GM21717 (cell line): ENCODE data around the gene FGL2.
A peak's percentile ranks its signal among the peaks of the same experiment; 100 is the strongest.
"Not testable (repeated sequence)": the region's sequence is repeated elsewhere in the genome, so short reads cannot be mapped to it uniquely, and the experiment has no call there.

Source experiments
- ATAC-seq: cut with Tn5 transposase; IDR thresholded peaks from one replicate; pipeline ENCODE4 v1.9.1; 2021; ENCODE audit warnings: mild to moderate bottlenecking, moderate library complexity; ENCODE audit not compliant: unreplicated experiment

The FGL2 gene

GRCh38 chr7:77199013-77199966, at the start of gene FGL2:
FGL2 (minus strand) TSS chr7:77199819; CDS start chr7:77199793, 26 bp downstream.
- ATAC-seq: no peak

DNA sequence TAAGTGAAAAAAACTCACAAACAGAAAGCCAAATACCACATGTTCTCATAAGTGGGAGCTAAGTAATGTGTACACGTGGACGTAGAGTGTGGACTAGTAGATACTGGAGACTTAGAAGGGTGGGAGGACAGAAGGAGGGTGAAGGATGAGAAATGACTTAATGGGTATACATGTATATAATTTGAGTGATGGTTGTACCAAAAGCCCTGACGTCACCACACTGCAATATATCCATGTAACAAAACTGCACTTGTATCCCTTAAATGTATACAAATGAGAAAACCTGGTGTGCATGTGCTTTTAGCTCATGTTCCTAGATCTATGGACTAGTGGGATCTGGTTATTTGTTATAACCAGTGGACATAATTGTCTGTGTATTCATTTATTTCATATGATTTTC, 48.5 kb upstream of the FGL2 start:
- ATAC-seq: no peak

- peak; percentile 74 for ATAC-seq
Observed at GRCh38 chr7:77247206-77247850, 47.7 kb upstream of the FGL2 start.

- no peak for ATAC-seq
Observed at GRCh38 chr7:77246026-77246640, 46.5 kb upstream of the FGL2 start.

- ATAC-seq: no peak
Observed at GRCh38 chr7:77245015-77245755, 45.6 kb upstream of the FGL2 start.

GRCh38 chr7:77244222-77244934, 44.8 kb upstream of the FGL2 start:
- ATAC-seq: no peak

DNA sequence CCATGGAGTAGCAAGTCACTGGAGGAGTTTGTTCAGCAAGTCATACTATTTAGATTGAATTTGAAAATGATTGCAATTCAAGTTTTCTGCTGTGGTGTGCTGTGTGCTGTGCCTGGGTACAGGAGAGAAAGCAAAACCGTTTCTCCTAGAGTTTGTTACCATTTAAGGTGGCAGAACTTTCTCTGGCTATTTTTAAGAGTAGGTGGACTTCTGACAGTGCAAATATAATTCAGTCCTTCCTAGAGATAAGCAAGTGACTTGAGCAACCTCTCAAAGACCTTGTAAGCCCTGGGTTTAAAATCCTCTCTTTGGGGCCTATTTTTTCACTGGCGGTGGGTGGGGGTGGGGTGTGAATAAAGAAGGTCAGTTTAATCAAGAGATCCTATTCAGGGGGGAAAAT, 42.9 kb upstream of the FGL2 start:
- ATAC-seq: no peak

- no peak for ATAC-seq
Observed at GRCh38 chr7:77242068-77242467, 42.4 kb upstream of the FGL2 start.

DNA sequence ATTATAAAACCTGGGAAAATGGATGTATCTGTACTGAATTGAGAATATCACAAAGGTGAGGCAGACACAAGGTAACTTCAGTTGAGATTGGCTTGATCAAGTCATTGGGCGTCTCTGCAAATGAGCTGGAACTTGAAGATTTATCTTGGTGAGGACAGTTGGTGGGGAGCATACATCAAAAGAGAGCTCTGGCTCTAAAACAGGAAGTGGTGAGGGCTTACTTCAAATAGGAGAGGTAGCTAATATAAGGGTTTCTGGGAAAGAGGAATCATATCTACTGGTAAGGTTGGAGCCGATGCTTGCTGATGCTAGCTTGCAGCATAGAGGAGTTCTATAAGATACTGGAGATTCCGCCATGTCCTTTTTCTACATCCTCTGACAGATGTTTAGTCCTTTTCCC, 39.9 kb upstream of the FGL2 start:
- no peak for ATAC-seq

GRCh38 chr7:77238703-77239136, 39.1 kb upstream of the FGL2 start:
- no peak for ATAC-seq

DNA sequence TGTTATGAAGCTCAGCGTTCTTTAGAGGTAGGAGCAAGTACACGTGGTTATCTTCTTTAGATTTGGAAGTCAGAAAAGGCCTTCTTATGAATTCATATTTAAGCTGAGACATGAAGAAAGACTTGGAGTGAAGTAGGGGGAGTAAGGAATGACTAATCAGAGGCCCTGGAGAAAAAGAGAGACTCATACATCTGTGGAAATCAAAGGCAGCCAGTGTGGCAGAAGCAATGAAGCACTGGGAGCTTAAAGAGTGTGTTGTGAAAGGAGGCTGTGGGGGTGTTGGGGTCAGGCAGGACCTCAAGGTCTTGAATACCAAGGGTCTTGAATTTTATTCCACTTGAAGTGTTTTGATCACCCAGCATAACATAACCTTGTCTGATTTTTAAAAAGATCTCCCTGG, 35.7 kb upstream of the FGL2 start:
- ATAC-seq: no peak

DNA sequence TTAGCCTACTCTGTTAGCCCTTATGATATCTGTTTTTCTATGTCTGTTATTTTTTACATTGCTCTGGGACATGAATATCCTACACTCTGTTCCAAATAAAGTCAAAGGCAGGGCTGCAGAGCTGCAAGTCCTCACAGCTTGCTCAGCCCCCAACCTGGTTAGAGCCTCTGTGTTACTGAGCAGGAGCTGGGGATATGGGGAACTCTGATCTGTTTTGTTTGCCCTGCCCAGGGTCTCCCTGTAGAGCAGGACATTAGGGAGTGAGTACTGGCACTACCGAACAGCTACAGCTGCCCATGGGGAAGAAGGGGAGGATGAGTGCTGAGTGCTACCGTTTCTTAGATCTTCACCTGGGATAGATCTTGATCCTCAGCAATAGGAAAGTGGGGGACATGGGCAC, 32.8 kb upstream of the FGL2 start:
- ATAC-seq: no peak

DNA sequence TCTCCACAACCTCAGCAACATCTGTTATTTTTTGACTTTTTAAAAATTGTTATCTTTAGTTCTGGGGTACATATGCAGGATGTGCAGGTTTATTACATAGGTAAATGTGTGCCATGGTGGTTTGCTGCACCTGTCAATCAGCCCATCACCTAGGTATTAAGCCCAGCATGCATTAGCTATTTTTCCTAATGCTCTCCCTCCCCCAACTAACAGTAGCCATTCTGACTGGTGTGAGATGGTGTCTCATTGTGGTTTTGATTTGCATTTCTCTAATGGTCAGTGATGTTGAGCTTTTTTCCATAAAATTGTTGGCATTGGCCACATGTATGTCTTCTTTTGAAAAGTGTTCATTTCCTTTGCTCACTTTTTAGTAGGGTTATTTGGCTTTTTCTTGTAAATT, 29.2 kb upstream of the FGL2 start:
- not testable (repeated sequence) for ATAC-seq

- no peak for ATAC-seq
Observed at GRCh38 chr7:77226357-77226839, 26.8 kb upstream of the FGL2 start.

- ATAC-seq: no peak
Observed at GRCh38 chr7:77223261-77223660, 23.6 kb upstream of the FGL2 start.

- no peak for ATAC-seq
Observed at GRCh38 chr7:77222819-77223218, 23.2 kb upstream of the FGL2 start.

- no peak for ATAC-seq
Observed at GRCh38 chr7:77222065-77222464, 22.4 kb upstream of the FGL2 start.

- ATAC-seq: not testable (repeated sequence)
Observed at GRCh38 chr7:77219701-77220331, 20.2 kb upstream of the FGL2 start.

DNA sequence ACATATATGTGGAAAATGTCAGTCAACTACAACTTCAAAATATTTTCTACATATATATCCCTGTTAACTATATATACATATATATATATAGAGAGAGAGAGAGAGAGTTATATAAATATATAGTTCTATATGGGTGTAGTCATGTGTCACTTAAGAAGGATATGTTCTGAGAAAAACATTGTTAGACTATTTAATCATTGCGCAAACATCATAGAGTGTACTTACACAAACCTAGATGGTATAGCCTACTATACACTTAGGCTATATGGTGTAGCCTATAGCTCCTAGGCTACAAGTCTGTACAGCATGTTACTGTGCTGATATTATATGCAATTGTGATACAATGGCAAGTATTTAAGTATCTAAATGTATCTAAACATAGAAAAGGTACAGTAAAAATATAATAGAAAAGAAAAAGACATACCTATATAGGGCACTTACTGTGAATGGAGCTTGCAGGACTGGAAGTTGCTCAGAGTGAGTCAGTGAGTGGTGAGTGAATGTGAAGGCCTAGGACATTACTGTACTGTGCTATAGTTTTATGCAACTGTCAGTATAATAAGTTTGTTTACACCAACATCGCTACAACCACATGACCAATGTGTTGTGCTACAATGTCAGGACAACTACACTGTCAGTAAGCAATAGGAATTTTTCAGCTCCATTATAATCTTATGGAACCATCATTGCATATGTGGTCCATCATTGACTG, 18.0 kb upstream of the FGL2 start:
- no peak for ATAC-seq
